PC-9 (cell line): ENCODE results near the gene BTG2.

Experiments
- EZH2 ChIP-seq: fragments of 200-600 bp; sonication (generic); IDR thresholded peaks from 2 replicates; pipeline ENCODE4 v1.8.0; 2017; ENCODE audit warnings: antibody characterized with exemption, low read depth
- TF ChIP-seq, protein P1 (sequence below): fragments of 200-600 bp; sonication (generic); conservative IDR thresholded peaks from 2 replicates; pipeline ENCODE4 v1.6.1; 2017; ENCODE audit warnings: mixed run types, antibody characterized with exemption, mild to moderate bottlenecking, moderate library complexity

DNA sequence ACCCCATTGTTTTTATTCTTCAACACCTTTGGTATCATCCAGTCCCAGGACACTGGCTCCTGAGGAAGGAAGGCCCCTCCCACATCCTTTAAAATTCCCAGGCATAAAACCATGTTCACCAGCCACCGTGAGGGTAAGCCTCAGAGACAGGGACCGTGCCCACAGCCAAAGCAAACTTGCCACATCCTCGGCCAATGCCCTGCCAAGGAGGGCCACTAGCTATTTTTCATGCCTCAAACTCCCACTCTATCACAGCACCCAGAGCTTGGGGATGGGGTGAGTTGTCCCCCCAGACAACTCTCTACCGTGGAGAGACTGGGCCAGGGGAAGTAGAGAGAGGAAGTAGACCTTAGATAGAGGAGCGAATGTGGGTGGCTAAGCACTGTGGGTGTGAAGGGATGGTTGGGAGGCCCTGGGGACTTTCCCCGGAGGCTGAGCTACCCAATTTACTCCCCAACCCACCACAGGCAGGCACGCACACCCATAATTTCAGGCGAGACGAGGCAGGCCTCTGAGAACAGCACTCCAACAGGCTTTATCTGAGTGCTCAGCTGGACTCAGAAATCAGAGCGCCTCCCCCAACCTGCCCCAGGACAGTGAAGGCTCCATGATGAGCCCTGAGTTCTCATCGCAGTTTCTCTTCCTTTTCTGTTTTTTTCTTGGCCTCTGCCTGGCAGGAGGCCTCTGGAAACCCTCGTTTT is 15.9 kb upstream of the BTG2 start:
- TF ChIP-seq, protein P1, sequence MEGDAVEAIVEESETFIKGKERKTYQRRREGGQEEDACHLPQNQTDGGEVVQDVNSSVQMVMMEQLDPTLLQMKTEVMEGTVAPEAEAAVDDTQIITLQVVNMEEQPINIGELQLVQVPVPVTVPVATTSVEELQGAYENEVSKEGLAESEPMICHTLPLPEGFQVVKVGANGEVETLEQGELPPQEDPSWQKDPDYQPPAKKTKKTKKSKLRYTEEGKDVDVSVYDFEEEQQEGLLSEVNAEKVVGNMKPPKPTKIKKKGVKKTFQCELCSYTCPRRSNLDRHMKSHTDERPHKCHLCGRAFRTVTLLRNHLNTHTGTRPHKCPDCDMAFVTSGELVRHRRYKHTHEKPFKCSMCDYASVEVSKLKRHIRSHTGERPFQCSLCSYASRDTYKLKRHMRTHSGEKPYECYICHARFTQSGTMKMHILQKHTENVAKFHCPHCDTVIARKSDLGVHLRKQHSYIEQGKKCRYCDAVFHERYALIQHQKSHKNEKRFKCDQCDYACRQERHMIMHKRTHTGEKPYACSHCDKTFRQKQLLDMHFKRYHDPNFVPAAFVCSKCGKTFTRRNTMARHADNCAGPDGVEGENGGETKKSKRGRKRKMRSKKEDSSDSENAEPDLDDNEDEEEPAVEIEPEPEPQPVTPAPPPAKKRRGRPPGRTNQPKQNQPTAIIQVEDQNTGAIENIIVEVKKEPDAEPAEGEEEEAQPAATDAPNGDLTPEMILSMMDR = no peak
- no peak for TF ChIP-seq EZH2
